ENCODE data around the gene RNF186. TPM values are rescaled to one million over a fixed set of nuclear protein-coding genes. Genes with fewer than 3 reads are reported as not detected.

The RNF186 gene
- polyA plus RNA-seq, 1 experiment: not detected

DNA sequence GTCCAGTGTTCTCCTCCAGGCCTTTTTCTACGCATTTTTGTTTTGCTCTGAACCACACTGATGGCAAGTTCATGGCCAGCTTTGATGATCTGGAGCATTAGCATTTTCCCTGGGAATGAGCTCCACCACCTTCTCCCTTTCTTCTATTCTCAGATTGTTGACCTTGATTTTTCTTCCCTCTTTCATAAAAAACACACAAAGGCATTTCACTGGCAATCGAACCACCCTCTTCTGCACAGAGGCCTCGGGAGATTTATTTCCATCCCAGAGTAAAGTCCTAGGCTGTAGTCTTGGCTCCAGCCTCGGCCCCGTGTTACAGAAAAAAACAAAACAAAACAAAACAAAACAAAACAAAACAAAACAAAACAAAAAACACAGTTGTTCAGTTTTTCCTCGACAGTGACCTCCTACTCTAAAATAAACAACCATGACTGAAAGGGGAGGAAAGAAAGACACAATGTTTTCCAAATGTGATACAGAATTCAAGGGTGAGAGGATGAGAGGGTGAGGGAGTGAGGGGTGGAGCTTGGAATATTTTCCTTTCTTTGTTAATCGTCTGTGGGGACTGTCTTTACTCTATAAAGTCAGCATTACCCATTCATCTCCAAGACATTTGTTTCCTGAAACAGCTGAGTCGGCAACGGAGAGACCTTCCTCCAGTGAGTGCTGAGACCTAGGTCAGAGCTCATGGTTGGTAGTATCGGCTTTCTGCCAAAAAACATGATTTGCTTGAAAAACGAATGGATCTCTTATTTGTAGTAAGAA lies 29.8 kb upstream of the RNF186 start:
- H3K36me3 ChIP-seq (ENCODE audit: control insufficient read depth, insufficient read depth, low read length): no peaks in the 10 kb centered on the region
- no peak overlapping the region for H3K4me3 ChIP-seq (ENCODE audit: low read depth, low read length)
- H3K27me3 ChIP-seq (ENCODE audit: control insufficient read depth, insufficient read depth, low read length): no peaks in the 10 kb centered on the region
- ChIA-PET POLR2A (no interaction called here), CTCF (interaction anchor here (0.7 to 1.5 kb wide), 5 partner anchors 9 to 140 kb away, joined by 3 to 5 read pairs (median 3); partner anchors contain the start of gene OTUD3)
- no peak for TF ChIP-seq CTCF (IDR thresholded peaks at IDR 0.05; ENCODE audit: insufficient read depth, low read depth, low read length)
- DNase-seq (ENCODE audit: low read depth): no peak

DNA sequence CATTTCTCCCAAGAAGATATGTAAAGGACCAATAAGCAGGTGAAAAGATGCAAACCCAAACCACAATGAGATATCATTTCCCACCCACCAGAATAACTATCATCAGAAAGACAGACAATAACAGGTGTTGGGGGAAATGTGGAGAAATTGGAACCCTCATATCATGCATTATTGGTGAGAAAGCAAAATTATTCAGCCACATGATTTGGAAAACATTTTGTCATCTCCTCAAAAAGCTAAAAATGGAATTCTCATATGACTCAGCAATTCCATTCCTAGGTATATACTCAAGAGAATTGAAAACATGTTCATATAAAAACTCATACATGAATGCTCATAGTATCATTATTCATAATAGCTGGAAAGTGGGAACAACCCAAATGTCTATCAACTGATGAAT lies 25.1 kb upstream of the RNF186 start:
- no peaks in the 10 kb centered on the region for H3K36me3 ChIP-seq (ENCODE audit: control insufficient read depth, insufficient read depth, low read length)
- ChIA-PET POLR2A (no interaction called here), CTCF (interaction anchor here (0.7 to 1.6 kb wide), 4 partner anchors 29 to 652 kb away, joined by 3 to 5 read pairs (median 4); no protein-coding TSS in a partner anchor)

DNA sequence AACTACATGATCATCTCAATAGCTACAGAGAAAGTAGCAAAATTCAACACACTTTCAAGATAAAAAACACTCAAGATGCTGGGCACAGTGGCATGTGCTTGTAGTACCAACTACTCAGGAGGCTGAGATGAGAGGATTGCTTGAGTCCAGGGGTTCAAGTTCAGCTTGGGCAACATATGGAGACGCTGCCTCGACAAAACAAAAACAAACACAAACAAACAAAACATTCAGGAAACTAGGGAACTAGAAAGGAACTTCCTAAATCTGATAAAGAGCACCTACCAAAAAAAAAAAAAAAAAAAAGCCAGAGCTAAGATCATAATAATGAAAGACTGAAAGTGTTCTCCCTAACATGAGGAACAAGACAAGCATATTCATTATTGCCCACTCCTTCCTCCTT lies 22.8 kb upstream of the RNF186 start:
- CTCF ChIA-PET: interaction anchor here (0.6 kb wide), 1 partner anchor 8 kb away, joined by 3 read pairs; no protein-coding TSS in a partner anchor
- Histone ChIP-seq H3K36me3 (ENCODE audit: control insufficient read depth, insufficient read depth, low read length) (no peaks in the 10 kb centered on the region), H3K27me3 (ENCODE audit: control insufficient read depth, insufficient read depth, low read length) (no peaks in the 10 kb centered on the region), H3K4me3 (ENCODE audit: low read depth, low read length) (no peak overlapping the region)
- POLR2A ChIA-PET: no interaction called here
- no peak for DNase-seq (ENCODE audit: low read depth)
- TF ChIP-seq CTCF (IDR thresholded peaks at IDR 0.05; ENCODE audit: insufficient read depth, low read depth, low read length): no peak

More for the DNA sequence above, 25.1 kb upstream of the RNF186 start:
- Histone ChIP-seq H3K4me3 (ENCODE audit: low read depth, low read length) (no peak overlapping the region), H3K27me3 (ENCODE audit: control insufficient read depth, insufficient read depth, low read length) (no peaks in the 10 kb centered on the region)
- no peak for TF ChIP-seq CTCF (IDR thresholded peaks at IDR 0.05; ENCODE audit: insufficient read depth, low read depth, low read length)
- DNase-seq (ENCODE audit: low read depth): no peak

DNA sequence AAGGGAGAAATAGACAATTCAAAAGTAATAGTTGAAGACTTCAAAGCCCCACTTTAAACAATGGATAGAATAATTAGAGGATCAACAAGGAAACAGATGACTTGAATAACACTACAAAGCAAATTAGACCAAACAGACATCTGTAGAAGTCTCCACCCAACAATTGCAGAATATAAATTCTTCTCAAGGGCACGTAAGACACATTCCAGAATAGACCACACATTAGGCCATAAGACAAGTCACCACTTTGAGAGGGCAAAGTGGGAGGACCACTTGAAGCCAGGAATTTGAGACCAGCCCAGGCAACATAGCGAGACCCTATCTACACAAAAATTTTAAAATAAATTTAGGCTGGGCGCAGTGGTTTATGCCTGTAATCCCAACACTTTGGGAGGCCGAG lies 20.5 kb upstream of the RNF186 start:
- H3K36me3 ChIP-seq (ENCODE audit: control insufficient read depth, insufficient read depth, low read length): no peaks in the 10 kb centered on the region
- POLR2A ChIA-PET: no interaction called here
- TF ChIP-seq CTCF (IDR thresholded peaks at IDR 0.05; ENCODE audit: insufficient read depth, low read depth, low read length): no peak
- CTCF ChIA-PET: no interaction called here
- H3K4me3 ChIP-seq (ENCODE audit: low read depth, low read length): no peak overlapping the region
- peak; percentile 23 for DNase-seq (ENCODE audit: low read depth)
- no peaks in the 10 kb centered on the region for H3K27me3 ChIP-seq (ENCODE audit: control insufficient read depth, insufficient read depth, low read length)

DNA sequence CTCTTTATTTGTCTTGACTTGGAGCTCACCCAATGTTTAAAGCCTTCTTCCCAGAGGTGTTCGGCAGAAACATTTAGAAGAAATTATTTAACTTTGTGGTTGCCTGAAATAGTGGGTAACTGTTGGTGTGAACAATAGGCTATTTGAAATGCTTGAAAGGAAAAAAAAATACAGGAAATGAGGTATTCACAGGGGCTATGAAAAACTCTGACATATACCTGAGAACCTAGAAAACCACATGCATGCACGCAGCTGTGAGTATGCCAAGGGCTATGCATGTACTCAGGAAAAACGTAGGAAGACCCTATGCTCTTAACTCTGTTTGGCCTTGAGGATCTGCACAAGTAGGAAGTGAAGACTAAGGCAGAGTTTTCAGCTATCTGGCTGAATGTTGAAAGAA lies 16.4 kb upstream of the RNF186 start:
- no peak for DNase-seq (ENCODE audit: low read depth)
- ChIA-PET CTCF (interaction anchor here (1.3 kb wide), 1 partner anchor 9 kb away, joined by 3 read pairs; no protein-coding TSS in a partner anchor), POLR2A (no interaction called here)
- H3K4me3 ChIP-seq (ENCODE audit: low read depth, low read length): no peak overlapping the region
- H3K36me3 ChIP-seq (ENCODE audit: control insufficient read depth, insufficient read depth, low read length): no peaks in the 10 kb centered on the region
- TF ChIP-seq CTCF (IDR thresholded peaks at IDR 0.05; ENCODE audit: insufficient read depth, low read depth, low read length): no peak
- H3K27me3 ChIP-seq (ENCODE audit: control insufficient read depth, insufficient read depth, low read length): 0 out of 2 replicates have a peak, but pooled peaks cover 3% of the 10 kb centered on the region

Measured in BJ (cell line).